AG04449 (cell line): Measurements from ENCODE around the gene PRKN.

Experiments
- CTCF ChIA-PET: fragments of 350-600 bp; formaldehyde crosslinking; extraction: SDS; loops from one replicate; lab custom pipeline; 2021; ENCODE audit warnings: antibody characterized with exemption; lab: Yijun Ruan, JAX
- POLR2A ChIA-PET: fragments of 400-600, 350-600 bp; formaldehyde crosslinking; extraction: SDS; loops from one replicate; lab custom pipeline; 2020; ENCODE audit warnings: antibody characterized with exemption, inconsistent platforms; lab: Yijun Ruan, JAX
- DNase-seq: peaks from one replicate; pipeline ENCODE4 v3.0.0-alpha.2; 2010; ENCODE audit warnings: low read depth, low spot score
- H3K4me3 ChIP-seq: 2 replicates; pipeline ENCODE4 v1.5.1; 2011; ENCODE audit warnings: low read depth, mild to moderate bottlenecking, control low read depth, low read length
- CTCF ChIP-seq: IDR thresholded peaks from one replicate; pipeline ENCODE4 v1.5.1; 2011; ENCODE audit warnings: mild to moderate bottlenecking, moderate library complexity, low read length, control low read depth, inconsistent platforms; ENCODE audit not compliant: insufficient read depth; ENCODE audit errors: missing control alignments

The PRKN gene

GRCh38 chr6:161480421-161481155, 1247.0 kb downstream of the PRKN start:
- H3K4me3 ChIP-seq, result no peak overlapping the region
- TF ChIP-seq CTCF, result no peak
- no peak for DNase-seq
- ChIA-PET POLR2A (no interaction called here), CTCF (no interaction called here)

GRCh38 chr6:161479376-161479775, 1248.2 kb downstream of the PRKN start:
- no peak for TF ChIP-seq CTCF
- ChIA-PET POLR2A (no interaction called here), CTCF (no interaction called here)
- DNase-seq, result no peak
- no peak overlapping the region for H3K4me3 ChIP-seq

GRCh38 chr6:161477876-161478425, 1249.6 kb downstream of the PRKN start:
- no peak for DNase-seq
- CTCF ChIA-PET, result no interaction called here
- POLR2A ChIA-PET, result no interaction called here

GRCh38 chr6:161476711-161477110, 1250.9 kb downstream of the PRKN start:
- no peak overlapping the region for H3K4me3 ChIP-seq
- ChIA-PET POLR2A (no interaction called here), CTCF (no interaction called here)
- DNase-seq, result no peak
- TF ChIP-seq CTCF, result no peak

More at GRCh38 chr6:161477876-161478425, 1249.6 kb downstream of the PRKN start:
- no peak overlapping the region for H3K4me3 ChIP-seq
- no peak for TF ChIP-seq CTCF

GRCh38 chr6:161465403-161465802, 1262.2 kb downstream of the PRKN start:
- CTCF ChIA-PET, result no interaction called here
- no peak overlapping the region for H3K4me3 ChIP-seq
- POLR2A ChIA-PET, result no interaction called here
- no peak for TF ChIP-seq CTCF
- no peak for DNase-seq

GRCh38 chr6:161463071-161463470, 1264.5 kb downstream of the PRKN start:
- TF ChIP-seq CTCF, result no peak
- POLR2A ChIA-PET, result no interaction called here
- CTCF ChIA-PET, result interaction anchor here (2.0 kb wide), 1 partner anchor 45 kb away, joined by 7 read pairs; no protein-coding TSS in a partner anchor
- no peak for DNase-seq
- H3K4me3 ChIP-seq, result no peak overlapping the region
